Measurements from ENCODE around the gene MBNL3.

Gene MBNL3, protein sequence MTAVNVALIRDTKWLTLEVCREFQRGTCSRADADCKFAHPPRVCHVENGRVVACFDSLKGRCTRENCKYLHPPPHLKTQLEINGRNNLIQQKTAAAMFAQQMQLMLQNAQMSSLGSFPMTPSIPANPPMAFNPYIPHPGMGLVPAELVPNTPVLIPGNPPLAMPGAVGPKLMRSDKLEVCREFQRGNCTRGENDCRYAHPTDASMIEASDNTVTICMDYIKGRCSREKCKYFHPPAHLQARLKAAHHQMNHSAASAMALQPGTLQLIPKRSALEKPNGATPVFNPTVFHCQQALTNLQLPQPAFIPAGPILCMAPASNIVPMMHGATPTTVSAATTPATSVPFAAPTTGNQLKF

GRCh38 chrX:132488819-132489577 lies at the start of gene MBNL3:
Gene MBNL3, minus strand, starts transcription at chrX:132489038. Its CDS starts 49,427 bp downstream, at chrX:132439611.
- peak; percentile 21 for DNase-seq (ENCODE audit: low read depth)

GRCh38 chrX:132533409-132533808 lies 44.6 kb upstream of the MBNL3 start:
- no peak for DNase-seq (ENCODE audit: low read depth)

- no peak for DNase-seq (ENCODE audit: low read depth)
Measured at GRCh38 chrX:132532913-132533312, 44.1 kb upstream of the MBNL3 start.

- DNase-seq (ENCODE audit: low read depth), result no peak
Measured at GRCh38 chrX:132532097-132532496, 43.3 kb upstream of the MBNL3 start.

DNA sequence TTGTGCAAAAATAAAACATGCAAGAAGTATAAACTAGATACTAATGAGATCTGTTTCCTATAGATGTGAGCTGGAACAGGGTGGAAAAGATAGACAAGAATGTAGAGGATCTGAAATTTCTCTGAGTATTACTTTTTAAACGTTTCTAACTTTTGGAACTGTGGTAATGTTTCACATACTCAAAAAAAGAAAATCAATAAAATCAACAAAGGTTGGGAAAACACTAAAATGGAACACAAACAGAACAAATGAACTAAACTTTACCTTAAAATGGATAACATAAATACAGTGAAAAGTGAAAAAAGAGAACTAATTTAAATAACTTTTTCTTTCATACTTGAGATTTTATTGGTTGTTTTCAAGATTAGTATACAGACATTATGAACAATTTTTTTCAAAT lies 32.0 kb upstream of the MBNL3 start:
- no peak for DNase-seq (ENCODE audit: low read depth)

GRCh38 chrX:132520213-132520612 lies 31.4 kb upstream of the MBNL3 start:
- DNase-seq (ENCODE audit: low read depth), result no peak

GRCh38 chrX:132518401-132518800 lies 29.6 kb upstream of the MBNL3 start:
- no peak for DNase-seq (ENCODE audit: low read depth)

DNA sequence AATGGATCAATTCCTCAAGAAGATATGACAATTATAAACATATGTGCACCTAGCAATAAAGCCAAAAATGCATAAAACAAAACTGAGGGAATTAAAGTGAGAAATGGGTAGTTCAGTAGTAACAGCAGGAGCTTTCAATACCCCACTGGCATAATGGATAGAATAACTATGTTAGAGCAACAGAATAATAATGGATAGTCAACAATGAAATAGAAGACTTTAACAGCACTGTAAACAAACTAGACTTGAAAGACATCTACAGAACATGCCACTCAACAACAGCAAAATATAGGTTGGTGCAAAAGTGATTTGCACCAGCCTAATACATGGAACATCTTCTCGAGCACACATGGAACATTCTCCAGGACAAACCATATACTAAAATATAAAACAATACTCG lies 20.0 kb upstream of the MBNL3 start:
- DNase-seq (ENCODE audit: low read depth), result no peak

DNA sequence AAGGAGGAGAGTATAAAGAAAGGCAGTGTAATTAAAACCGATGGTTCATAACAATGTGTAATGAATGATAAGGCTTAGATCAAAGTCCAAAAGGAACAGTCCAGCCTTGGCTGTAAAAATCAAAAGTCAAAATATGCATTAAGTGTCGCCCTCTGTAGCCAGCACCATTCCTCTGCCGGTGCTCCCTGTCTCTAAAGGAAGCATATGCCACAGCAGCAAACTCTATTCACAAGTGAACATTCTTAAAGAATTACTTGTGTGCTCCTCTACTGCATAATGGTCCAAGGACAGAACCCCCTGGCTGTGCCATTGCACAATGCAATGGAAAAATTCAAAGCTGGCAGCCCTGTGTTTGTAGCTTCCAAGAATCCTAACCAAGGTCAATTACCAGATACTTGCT lies 16.3 kb upstream of the MBNL3 start:
- no peak for DNase-seq (ENCODE audit: low read depth)

DNA sequence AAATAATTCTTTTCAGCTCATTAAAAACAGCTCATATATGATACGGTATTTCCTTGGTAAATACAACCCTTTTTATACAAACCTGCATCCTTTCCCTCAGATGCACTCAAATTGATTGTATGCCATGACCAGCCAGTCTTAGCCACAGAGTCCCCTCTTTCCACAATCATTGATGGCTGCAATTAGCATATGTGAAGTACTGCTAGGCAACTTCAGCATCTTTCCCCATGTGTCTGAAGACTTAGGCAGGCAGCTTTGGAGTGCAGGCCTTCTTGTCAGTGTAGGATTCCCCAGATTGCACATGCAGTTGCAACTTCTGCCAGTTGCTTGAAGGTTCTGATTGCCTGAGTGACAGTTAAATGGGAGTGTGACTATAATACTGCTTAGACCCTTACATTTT lies 15.6 kb upstream of the MBNL3 start:
- DNase-seq (ENCODE audit: low read depth), result no peak

- no peak for DNase-seq (ENCODE audit: low read depth)
Measured at GRCh38 chrX:132501606-132502005, 12.8 kb upstream of the MBNL3 start.

GRCh38 chrX:132497432-132497831 lies 8.6 kb upstream of the MBNL3 start:
- DNase-seq (ENCODE audit: low read depth), result no peak

GRCh38 chrX:132493095-132493494 lies 4.3 kb upstream of the MBNL3 start:
- DNase-seq (ENCODE audit: low read depth), result no peak

GRCh38 chrX:132491191-132491590 lies 2.4 kb upstream of the MBNL3 start:
- DNase-seq (ENCODE audit: low read depth), result no peak

DNA sequence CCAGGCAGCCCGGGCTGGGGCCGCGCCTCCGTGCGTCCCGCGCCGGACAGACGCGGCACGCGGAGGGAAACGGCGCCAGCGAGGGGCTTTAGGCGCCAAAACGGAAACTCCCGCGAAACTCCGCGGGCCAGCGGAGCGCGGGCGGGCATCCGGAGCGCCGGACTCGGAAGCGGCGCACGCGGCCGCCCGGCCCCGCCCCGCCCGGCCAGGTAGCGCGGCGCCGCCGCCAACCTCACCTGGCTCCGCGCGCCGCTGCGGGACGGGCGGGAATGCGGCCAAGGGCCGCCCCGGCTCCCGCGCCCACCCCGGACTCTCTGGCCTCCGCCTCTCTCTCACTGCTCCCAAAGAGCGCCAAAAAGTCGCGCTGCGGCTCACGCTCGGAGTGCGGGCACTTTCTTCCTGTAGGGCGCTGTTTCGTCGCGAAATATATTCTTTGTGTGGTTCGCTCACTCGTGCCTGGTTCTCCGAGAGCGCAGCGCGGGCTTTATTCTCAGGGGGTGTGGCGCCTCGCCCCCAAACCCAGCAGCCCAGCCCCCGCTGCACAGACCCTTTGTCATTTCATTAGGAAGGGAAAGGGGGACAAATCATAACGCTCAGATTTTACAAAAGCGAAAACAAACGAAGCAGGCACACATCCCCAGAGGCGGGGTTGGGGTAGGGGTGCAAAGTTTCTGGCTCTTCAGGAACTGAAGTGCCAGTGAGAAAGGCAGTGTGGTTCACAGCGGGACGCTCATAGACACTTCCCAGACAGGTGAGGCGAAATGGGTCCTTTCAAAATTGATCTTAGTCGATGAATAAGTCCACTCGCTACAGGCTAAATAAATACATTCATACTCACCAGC lies 961 bp upstream of the MBNL3 start:
- peak; percentile 7 for DNase-seq (ENCODE audit: low read depth)

- DNase-seq (ENCODE audit: low read depth), result peak; percentile 18
Measured at GRCh38 chrX:132488180-132488705, 595 bp downstream of the MBNL3 start.

- DNase-seq (ENCODE audit: low read depth), result no peak
Measured at GRCh38 chrX:132486599-132487178, 2.1 kb downstream of the MBNL3 start.

GRCh38 chrX:132483951-132484350 lies 4.9 kb downstream of the MBNL3 start:
- no peak for DNase-seq (ENCODE audit: low read depth)

- no peak for DNase-seq (ENCODE audit: low read depth)
Measured at GRCh38 chrX:132483488-132483887, 5.3 kb downstream of the MBNL3 start.

- no peak for DNase-seq (ENCODE audit: low read depth)
Measured at GRCh38 chrX:132482632-132483031, 6.2 kb downstream of the MBNL3 start.

DNA sequence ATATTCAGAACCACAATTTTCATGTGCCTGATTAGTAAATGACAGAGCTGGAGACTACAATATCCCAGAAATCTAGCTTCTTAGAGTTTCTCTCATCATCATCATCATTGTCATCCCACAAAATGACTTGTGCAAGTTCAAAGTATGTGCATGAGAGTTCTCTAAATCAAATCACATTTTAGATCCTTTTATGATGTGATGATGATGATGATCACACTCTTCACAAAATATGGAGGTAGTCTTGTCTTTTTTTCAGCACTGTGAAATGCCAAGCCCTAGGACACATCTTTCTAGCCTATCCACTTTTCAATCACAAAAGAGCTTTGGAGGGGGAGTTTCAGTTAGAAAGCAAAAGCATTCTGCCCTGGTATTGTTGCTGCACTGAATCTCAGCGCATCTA lies 7.4 kb downstream of the MBNL3 start:
- DNase-seq (ENCODE audit: low read depth), result no peak

Measured in ELR (cell line).